Neural crest cell (in vitro differentiated cells): ENCODE data around the gene NDST1. TPM values are rescaled to one million over a fixed set of nuclear protein-coding genes. Genes with fewer than 3 reads are reported as not detected.
"Not testable (repeated sequence)": the region's sequence is repeated elsewhere in the genome, so short reads cannot be mapped to it uniquely, and the experiment has no call there.

Experiments
- DNase-seq: peaks from one replicate; pipeline ENCODE4 v3.0.0; 2021; ENCODE audit warnings: low read depth, mixed read lengths, low spot score
- H3K27ac Mint-ChIP-seq: one replicate; pipeline ENCODE4 v1.8.0; 2021; ENCODE audit warnings: mild to moderate bottlenecking, mixed read lengths; ENCODE audit not compliant: unreplicated experiment
- H3K27me3 Mint-ChIP-seq: 2 replicates; pipeline ENCODE4 v1.8.0; 2021; ENCODE audit warnings: low read depth, mild to moderate bottlenecking, mixed read lengths
- H3K36me3 Mint-ChIP-seq: 2 replicates; pipeline ENCODE4 v1.8.0; 2021; ENCODE audit warnings: low read depth, mild to moderate bottlenecking, mixed read lengths
- H3K4me1 Mint-ChIP-seq: 2 replicates; pipeline ENCODE4 v1.8.0; 2021; ENCODE audit warnings: mixed read lengths
- H3K4me3 Mint-ChIP-seq: one replicate; pipeline ENCODE4 v1.8.0; 2021; ENCODE audit warnings: mild to moderate bottlenecking, mixed read lengths
- H3K9me3 Mint-ChIP-seq: 2 replicates; pipeline ENCODE4 v1.8.0; 2021; ENCODE audit warnings: mixed read lengths
- total RNA-seq: library from RNA; stranded (reverse); gene quantifications from 2 replicates; pipeline ENCODE4 v1.2.1, GENCODE V29; 2021
- TF ChIP-seq, protein P1 (sequence below): fragments of 200-600 bp; sonication (generic); conservative IDR thresholded peaks from 2 replicates; pipeline ENCODE4 v1.5.0; 2021; ENCODE audit warnings: antibody characterized with exemption, mild to moderate bottlenecking

NDST1 gene
- total RNA-seq, 1 donor from 2014 or later: 112 TPM

DNA sequence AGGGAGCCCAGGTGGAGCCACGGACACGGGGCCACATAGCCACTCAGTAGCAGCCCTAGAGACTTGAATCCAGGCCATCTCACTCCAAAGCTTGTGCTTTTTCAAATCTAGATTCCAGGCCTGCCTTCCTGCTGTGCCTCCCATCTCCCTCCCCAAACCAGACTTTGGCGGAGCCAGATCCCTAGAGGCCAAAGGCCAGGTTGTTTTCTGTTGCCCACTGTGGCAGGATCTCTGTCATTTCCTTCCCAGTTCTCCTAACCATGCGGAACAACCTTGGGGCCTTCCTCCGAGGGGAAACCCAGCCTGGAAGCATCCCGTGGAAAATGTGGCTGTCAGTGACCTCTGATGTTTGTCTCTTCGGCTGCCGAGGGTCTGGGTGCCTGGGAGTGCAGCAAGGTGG is 42.0 kb upstream of the NDST1 start:
- Mint-ChIP-seq H3K9me3 (no peaks in the 10 kb centered on the region), H3K4me1 (peaks cover 3% of the 10 kb centered on the region), H3K27me3 (no peaks in the 10 kb centered on the region), H3K4me3 (no peak overlapping the region), H3K27ac (no peak overlapping the region), H3K36me3 (no peaks in the 10 kb centered on the region)
- no peak for DNase-seq
- TF ChIP-seq, protein P1, sequence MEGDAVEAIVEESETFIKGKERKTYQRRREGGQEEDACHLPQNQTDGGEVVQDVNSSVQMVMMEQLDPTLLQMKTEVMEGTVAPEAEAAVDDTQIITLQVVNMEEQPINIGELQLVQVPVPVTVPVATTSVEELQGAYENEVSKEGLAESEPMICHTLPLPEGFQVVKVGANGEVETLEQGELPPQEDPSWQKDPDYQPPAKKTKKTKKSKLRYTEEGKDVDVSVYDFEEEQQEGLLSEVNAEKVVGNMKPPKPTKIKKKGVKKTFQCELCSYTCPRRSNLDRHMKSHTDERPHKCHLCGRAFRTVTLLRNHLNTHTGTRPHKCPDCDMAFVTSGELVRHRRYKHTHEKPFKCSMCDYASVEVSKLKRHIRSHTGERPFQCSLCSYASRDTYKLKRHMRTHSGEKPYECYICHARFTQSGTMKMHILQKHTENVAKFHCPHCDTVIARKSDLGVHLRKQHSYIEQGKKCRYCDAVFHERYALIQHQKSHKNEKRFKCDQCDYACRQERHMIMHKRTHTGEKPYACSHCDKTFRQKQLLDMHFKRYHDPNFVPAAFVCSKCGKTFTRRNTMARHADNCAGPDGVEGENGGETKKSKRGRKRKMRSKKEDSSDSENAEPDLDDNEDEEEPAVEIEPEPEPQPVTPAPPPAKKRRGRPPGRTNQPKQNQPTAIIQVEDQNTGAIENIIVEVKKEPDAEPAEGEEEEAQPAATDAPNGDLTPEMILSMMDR: no peak

DNA sequence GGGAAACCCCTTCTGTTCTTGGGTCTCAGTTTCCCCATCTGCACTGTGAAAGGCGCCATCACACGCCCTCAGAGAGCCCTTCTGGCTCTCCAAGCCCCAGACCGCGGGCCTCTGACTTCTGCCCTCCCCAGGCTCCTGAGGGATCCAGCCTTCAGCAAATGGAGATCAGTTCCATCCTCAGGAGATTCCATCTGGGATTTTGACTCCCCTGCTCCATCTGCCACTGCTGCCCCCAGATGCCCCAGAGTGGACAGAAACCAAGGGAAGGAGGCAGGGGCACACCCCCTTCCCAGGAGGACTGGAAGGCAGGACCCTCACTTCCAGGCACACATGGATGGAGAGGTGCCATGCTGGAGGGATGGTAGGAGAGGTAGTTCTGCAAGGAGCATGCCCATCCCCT is 39.7 kb upstream of the NDST1 start:
- TF ChIP-seq, protein P1: no peak
- Mint-ChIP-seq H3K27me3 (no peaks in the 10 kb centered on the region), H3K4me3 (no peak overlapping the region), H3K36me3 (no peaks in the 10 kb centered on the region), H3K4me1 (peaks cover 6% of the 10 kb centered on the region), H3K9me3 (no peaks in the 10 kb centered on the region), H3K27ac (no peak overlapping the region)
- no peak for DNase-seq

DNA sequence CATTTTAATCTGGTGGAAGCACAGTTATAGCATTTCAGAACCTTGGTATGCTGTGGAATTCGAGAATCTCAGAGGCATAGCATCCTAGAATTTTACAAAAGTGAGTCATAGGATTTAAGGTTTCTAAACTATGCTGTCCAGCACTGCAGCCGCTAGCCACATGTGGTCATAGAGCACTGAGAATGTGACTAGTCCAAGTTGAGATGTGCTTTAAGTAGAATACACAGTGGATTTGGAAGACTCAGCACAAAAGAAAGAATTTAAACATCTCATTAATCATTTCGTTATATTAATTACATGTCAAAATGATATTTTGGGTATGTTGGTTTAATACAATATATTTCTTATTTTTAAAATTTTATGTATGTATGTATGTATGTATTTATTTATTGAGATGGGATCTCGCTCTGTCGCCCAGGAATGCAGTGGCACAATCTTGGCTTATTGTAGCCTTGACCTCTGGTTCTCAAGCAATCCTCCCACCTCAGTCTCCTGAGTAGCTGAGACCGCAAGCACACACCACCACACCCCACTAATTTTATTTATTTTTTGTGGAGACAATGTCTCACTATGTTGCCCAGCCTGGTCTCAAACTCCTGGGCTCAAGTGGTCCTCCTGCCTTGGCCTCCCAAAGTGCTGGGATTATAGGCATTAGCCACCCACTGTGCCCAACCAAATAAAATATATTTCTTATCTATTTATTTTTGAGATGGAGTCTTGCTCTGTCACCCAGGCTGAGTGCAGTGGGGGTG is 38.0 kb upstream of the NDST1 start:
- Mint-ChIP-seq H3K4me3 (no peak overlapping the region), H3K36me3 (no peaks in the 10 kb centered on the region), H3K27me3 (no peaks in the 10 kb centered on the region), H3K9me3 (no peaks in the 10 kb centered on the region), H3K4me1 (peaks cover 13% of the 10 kb centered on the region), H3K27ac (no peak overlapping the region)
- no peak for DNase-seq
- TF ChIP-seq, protein P1: no peak

DNA sequence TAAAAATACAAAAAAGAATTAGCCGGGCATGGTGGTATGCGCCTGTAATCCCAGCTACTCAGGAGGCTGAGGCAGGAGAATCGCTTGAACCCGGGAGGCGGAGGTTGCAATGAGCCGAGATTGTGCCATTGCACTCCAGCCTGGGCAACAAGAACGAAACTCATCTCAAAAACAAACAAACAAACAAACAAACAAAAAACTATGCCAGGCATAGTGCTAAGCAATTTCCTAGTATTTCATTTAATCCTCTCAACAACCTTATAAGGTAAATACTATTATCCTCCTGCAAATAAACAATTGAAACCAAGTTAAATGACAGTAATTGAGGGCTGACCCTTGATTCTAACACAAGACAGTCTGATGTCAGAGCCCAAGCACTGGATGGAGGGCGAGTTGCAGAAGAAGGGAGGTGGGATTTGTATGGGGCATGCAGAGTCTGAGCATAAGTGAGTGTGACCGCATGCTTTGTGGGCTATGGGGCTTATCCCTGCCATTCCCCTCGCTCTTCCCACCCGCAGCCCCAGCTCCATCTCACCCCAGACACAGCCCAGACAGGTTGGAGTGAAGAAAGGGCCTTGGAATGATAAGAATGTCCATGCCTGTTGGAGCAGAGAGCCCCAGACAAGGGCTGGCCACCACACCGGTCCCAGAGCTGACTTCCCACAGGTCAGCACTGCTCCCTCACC is 34.1 kb upstream of the NDST1 start:
- Mint-ChIP-seq H3K27ac (no peak overlapping the region), H3K4me3 (no peak overlapping the region), H3K9me3 (no peaks in the 10 kb centered on the region), H3K4me1 (peaks cover 18% of the 10 kb centered on the region), H3K27me3 (no peaks in the 10 kb centered on the region), H3K36me3 (no peaks in the 10 kb centered on the region)
- DNase-seq: no peak
- TF ChIP-seq, protein P1: no peak

DNA sequence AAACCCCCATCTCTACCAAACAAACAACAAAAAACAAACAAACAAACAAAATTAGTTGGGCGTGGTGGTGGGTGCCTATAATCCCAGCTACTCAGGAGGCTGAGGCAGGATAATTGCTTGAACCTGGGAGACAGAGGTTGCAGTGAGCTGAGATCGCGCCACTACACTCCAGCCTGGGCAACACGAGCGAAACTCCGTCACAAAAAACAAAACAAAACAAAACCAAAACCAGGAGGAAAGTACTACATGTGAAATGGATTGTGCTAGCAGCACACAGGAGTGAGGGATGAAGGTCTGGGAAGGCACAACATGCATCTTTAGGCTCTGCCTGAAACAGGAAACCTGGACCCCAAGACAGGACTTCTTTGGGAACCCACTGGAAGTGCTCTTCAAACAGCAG is 31.4 kb upstream of the NDST1 start:
- not testable (repeated sequence) for DNase-seq, H3K9me3 Mint-ChIP-seq, H3K36me3 Mint-ChIP-seq, H3K27me3 Mint-ChIP-seq, H3K27ac Mint-ChIP-seq, H3K4me3 Mint-ChIP-seq
- H3K4me1 Mint-ChIP-seq: peaks cover 21% of the 10 kb centered on the region

DNA sequence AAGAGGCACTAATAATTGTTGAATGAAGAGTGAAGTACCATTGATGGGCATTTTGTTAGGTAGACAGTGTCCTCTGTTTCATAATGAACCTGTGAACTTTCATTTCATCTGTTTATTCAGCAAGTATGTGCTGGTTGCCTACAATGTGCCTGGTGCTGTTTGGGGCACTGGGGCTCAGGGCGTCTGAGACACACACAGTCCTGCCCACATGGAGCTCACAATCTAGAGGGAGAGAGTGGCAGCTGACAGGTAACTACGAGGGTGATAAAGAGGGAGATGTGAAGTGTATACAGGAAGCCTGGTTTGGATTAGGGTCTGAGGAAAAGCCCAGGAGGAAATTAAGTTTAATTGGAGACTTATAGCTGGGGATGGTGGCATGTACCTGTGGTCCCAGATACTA is 28.5 kb upstream of the NDST1 start:
- Mint-ChIP-seq H3K36me3 (no peaks in the 10 kb centered on the region), H3K4me1 (peaks cover 17% of the 10 kb centered on the region), H3K27me3 (no peaks in the 10 kb centered on the region), H3K27ac (no peak overlapping the region), H3K4me3 (no peak overlapping the region), H3K9me3 (no peaks in the 10 kb centered on the region)
- no peak for DNase-seq
- TF ChIP-seq, protein P1: no peak
